Heart left ventricle (tissue), 13 donors: ENCODE results near the gene INSYN1.

Experiments used
- CTCF ChIP-seq, 12 donors: fragments of 200-600 bp; sonication (generic) in 4 of 12; IDR thresholded peaks; one replicate each; pipeline versions ENCODE4 v1.5.0 to v1.8.0; 2018 to 2022; ENCODE audit warnings: antibody characterized with exemption in 12 of 12, mild to moderate bottlenecking in 5 of 12
- POLR2A ChIP-seq, 2 donors: fragments of 450-650 bp; IDR thresholded peaks; one replicate each; pipeline ENCODE4 v1.6.1; 2017; ENCODE audit warnings: antibody characterized with exemption in 2 of 2, mild to moderate bottlenecking in 2 of 2, moderate library complexity in 2 of 2
- donor health status: ischemic (EF 13 %, LVEDD 7.1; RV severe dilation, severe dysfunction).
- donor health status: DM: no; HTN: yes; CAD: no.
- donor health status: DM: no; HTN: no; CAD: no.
- donor health status: ischemic (EF 25% LVEDD 6.9; RV normal size, moderate dysfunction).
- donor health status: ischemic (EF 25% LVEDD 5.7; RV mildly dilated, moderate dysfunction).
- donor health status: ischemic (EF 35%, LVEDD 5.7; RV mildly dilated, moderate dysfunction).
- donor health status: nonischemic (EF 11% LVEDD 7.7; RV severe dilation, severe dysfunction).
- donor health status: DM: yes; HTN: yes; CAD: no.
- donor health status: PGD.
- donor health status: ischemic (EF 29% LVEDD 5.4; RV normal size, mild dysfunction).
- donor health status: nonischemic (EF 23%, LVEDD 6.1; RV moderate dilation, normal function).

DNA sequence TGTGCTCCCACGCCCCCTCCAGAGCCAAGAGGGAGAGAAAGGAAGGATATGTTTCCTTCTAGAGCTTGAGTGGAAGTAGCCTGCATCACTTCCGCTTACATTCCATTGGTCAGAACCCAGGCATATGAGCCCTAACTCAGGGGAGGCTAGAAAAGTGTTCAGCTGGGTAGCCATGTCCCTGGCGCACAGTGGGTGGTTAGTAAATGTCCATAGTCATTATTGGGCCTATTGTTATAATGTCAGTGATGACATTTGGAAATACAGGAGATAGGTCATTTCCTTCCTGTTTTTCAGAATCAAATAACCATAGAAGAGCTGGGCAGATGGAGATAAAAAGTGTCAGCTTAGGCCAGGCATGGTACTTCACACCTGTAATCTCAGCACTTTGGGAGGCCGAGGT, 41.6 kb downstream of the INSYN1 start:
- TF ChIP-seq CTCF (IDR thresholded peaks at IDR 0.05) (no peak), POLR2A (IDR thresholded peaks at IDR 0.05) (no peak)
